DOHH2 (cell line): Measurements from ENCODE around the gene ANLN.

Experiments
- CTCF ChIP-seq: fragments of 200-600 bp; sonication (generic); IDR thresholded peaks from one replicate; pipeline ENCODE4 v1.5.1; 2014; ENCODE audit warnings: antibody characterized with exemption, mild to moderate bottlenecking, low read depth, low read length; ENCODE audit not compliant: poor library complexity, severe bottlenecking
- EZH2phosphoT487 ChIP-seq: fragments of 200-600 bp; sonication (generic); IDR thresholded peaks from 2 replicates; pipeline ENCODE4 v1.6.1; 2017; ENCODE audit warnings: borderline replicate concordance, mild to moderate bottlenecking, antibody characterized with exemption, low read length, moderate library complexity, mixed read lengths

- TF ChIP-seq CTCF = no peak
- no peak for TF ChIP-seq EZH2phosphoT487
Observed at GRCh38 chr7:36396150-36396549, 6.5 kb downstream of the ANLN start.
